HepG2 (cell line): ENCODE measurements around the gene CDR2L. TPM values are rescaled to one million over a fixed set of nuclear protein-coding genes. Genes with fewer than 3 reads are reported as not detected.

Experiments
- CENPT ChIP-seq: sonication (generic); formaldehyde crosslinking; IDR thresholded peaks from 2 replicates; pipeline ENCODE4 v1.8.0; 2022; ENCODE audit warnings: low read depth, mild to moderate bottlenecking, moderate library complexity, missing genetic modification reagents
- CREBL2 ChIP-seq: sonication (generic); formaldehyde crosslinking; IDR thresholded peaks from 2 replicates; pipeline ENCODE4 v1.8.1; 2023; ENCODE audit warnings: missing genetic modification reagents, mild to moderate bottlenecking, borderline replicate concordance
- MAFK ChIP-seq, 2 experiments: IDR thresholded peaks in 1 of 2; conservative IDR thresholded peaks in 1 of 2; 2 replicates each; pipeline ENCODE4 v1.6.1; 2011; ENCODE audit warnings: improper control_type of control experiment in 2 of 2, low read length in 2 of 2
- PCBP2 ChIP-seq: fragments of 200-400 bp; formaldehyde crosslinking; optimal IDR thresholded peaks from 2 replicates; pipeline ENCODE3; 2018; ENCODE audit warnings: low read length, low read depth; ENCODE audit not compliant: poor library complexity, severe bottlenecking
- SATB2 ChIP-seq: sonication (generic); formaldehyde crosslinking; IDR thresholded peaks from 2 replicates; pipeline ENCODE4 v1.5.0; 2020; ENCODE audit warnings: missing genetic modification reagents
- SRSF4 ChIP-seq: fragments of 200-400 bp; formaldehyde crosslinking; IDR thresholded peaks from one replicate; pipeline ENCODE4 v1.6.1; 2018; ENCODE audit warnings: mild to moderate bottlenecking, low read depth, low read length, moderate library complexity; ENCODE audit not compliant: poor library complexity, severe bottlenecking
- ZBTB40 ChIP-seq, 2 experiments: fragments of 450-650 bp in 1 of 2; sonication (generic) in 1 of 2; formaldehyde crosslinking in 1 of 2; IDR thresholded peaks; 2 replicates each; pipeline versions ENCODE4 v1.6.1 to v1.8.0; 2016 to 2022; ENCODE audit warnings: antibody characterized with exemption in 1 of 2, mild to moderate bottlenecking in 1 of 2, missing genetic modification reagents in 1 of 2
- ZNF142 ChIP-seq: sonication (generic); formaldehyde crosslinking; IDR thresholded peaks from 2 replicates; pipeline ENCODE4 v1.4.0; 2020; ENCODE audit warnings: missing genetic modification reagents
- ZNF503 ChIP-seq: sonication (generic); formaldehyde crosslinking; IDR thresholded peaks from 2 replicates; pipeline ENCODE4 v1.4.0; 2020; ENCODE audit warnings: missing genetic modification reagents
- polyA plus RNA-seq, 8 experiments: library from polyadenylated mRNA; depleted of rRNA in 3 of 8; stranded (reverse) in 7 of 8; unstranded in 1 of 8; fragments of >200 nt; fragmentation: Illumina TruSeq in 4 of 8; extraction: Trizol in 4 of 8; gene quantifications; 2 replicates each; pipeline versions ENCODE4 v1.2.1 to v1.2.3, GENCODE V29; 2011 to 2016; ENCODE audit warnings: low read depth in 4 of 8, missing spikeins in 1 of 8, mixed read lengths in 1 of 8; ENCODE audit not compliant: insufficient read depth in 1 of 8
- total RNA-seq, 5 experiments: library from RNA; depleted of rRNA; stranded (reverse); fragments of >200 nt; fragmentation: Illumina TruSeq; extraction: Trizol; gene quantifications; 2 replicates each; pipeline ENCODE4 v1.2.3, GENCODE V29; 2016; ENCODE audit warnings: low read depth in 1 of 5

The CDR2L gene
- total and polyA plus RNA-seq, 2 of the 13 experiments (the other 11 are each of a cell fraction or from before 2014, with no cell fraction given) = 1.9 to 2.1 TPM

- TF ChIP-seq CREBL2 (CRISPR knock-in tag) = no peak
- no peak for TF ChIP-seq MAFK (conservative IDR thresholded peaks at IDR 0.05 in 1 of 2, IDR thresholded peaks at IDR 0.05 in 1 of 2; ENCODE audit: low read length in 2 of 2)
- no peak for TF ChIP-seq SRSF4
- TF ChIP-seq ZNF142 (CRISPR knock-in tag) = peak; percentile 87
- TF ChIP-seq ZBTB40 (IDR thresholded peaks at IDR 0.05) = no peak
- peak; percentile 61; the same call in 1 of the 2 replicates for TF ChIP-seq ZBTB40 (CRISPR knock-in tag; IDR thresholded peaks at IDR 0.05)
- no peak for TF ChIP-seq CENPT (CRISPR knock-in tag)
- no peak for TF ChIP-seq PCBP2
- TF ChIP-seq SATB2 = no peak
- no peak; the same call in 1 of the 2 replicates for TF ChIP-seq ZNF503 (CRISPR knock-in tag)
Measured at GRCh38 chr17:74981979-74982662, 5.3 kb upstream of the CDR2L start (continued).
